Stomach (tissue), 9 donors: ENCODE results near the gene ZNF350. TPM values are rescaled to one million over a fixed set of nuclear protein-coding genes. Genes with fewer than 3 reads are reported as not detected.
"Not testable (repeated sequence)": the region's sequence is repeated elsewhere in the genome, so short reads cannot be mapped to it uniquely, and the experiment has no call there.

Source experiments
- DNase-seq, 2 donors: peaks; one replicate each; pipeline versions ENCODE4 v3.0.0 to v3.0.0-alpha.2; 2013 to 2019
- H3K27ac ChIP-seq, 5 donors: fragments of 200-600 bp in 4 of 5; sonication (generic) in 4 of 5; one replicate each; pipeline ENCODE4 v1.5.1; 2013 to 2019; ENCODE audit warnings: mild to moderate bottlenecking in 1 of 5, moderate library complexity in 1 of 5
- H3K27me3 ChIP-seq, 3 donors: fragments of 200-600 bp; sonication (generic); one replicate each; pipeline ENCODE4 v1.5.1; 2017 to 2019; ENCODE audit warnings: mixed run types in 1 of 3
- H3K36me3 ChIP-seq, 4 donors: fragments of 200-600 bp; sonication (generic); 1 replicate in 3 of 4; 2 replicates in 1 of 4; pipeline ENCODE4 v1.5.1; 2016 to 2019
- H3K4me1 ChIP-seq, 4 donors: fragments of 200-600 bp; sonication (generic); one replicate each; pipeline ENCODE4 v1.5.1; 2016 to 2019
- H3K4me3 ChIP-seq, 4 donors: fragments of 200-600 bp; sonication (generic) in 3 of 4; one replicate each; pipeline ENCODE4 v1.5.1; 2016 to 2019; ENCODE audit warnings: mild to moderate bottlenecking in 1 of 4
- H3K9me3 ChIP-seq, 4 donors: fragments of 200-600 bp; sonication (generic); one replicate each; pipeline ENCODE4 v1.5.1; 2016 to 2019
- CTCF ChIP-seq, 7 experiments: fragments of 450-650 bp in 4 of 7; fragments of 200-600 bp in 3 of 7; sonication (generic) in 3 of 7; IDR thresholded peaks; one replicate each; pipeline ENCODE4 v1.5.1; 2016 to 2019; ENCODE audit warnings: antibody characterized with exemption in 7 of 7, control low read depth in 2 of 7, mild to moderate bottlenecking in 1 of 7
- EP300 ChIP-seq: sonication (generic); formaldehyde crosslinking; IDR thresholded peaks from one replicate; pipeline ENCODE4 v1.6.1; 2017; ENCODE audit warnings: antibody characterized with exemption
- POLR2A ChIP-seq, 4 donors: fragments of 450-650 bp; IDR thresholded peaks; one replicate each; pipeline ENCODE4 v1.6.1; 2016; ENCODE audit warnings: antibody characterized with exemption in 4 of 4, control low read depth in 2 of 4, mild to moderate bottlenecking in 1 of 4, moderate library complexity in 1 of 4
- POLR2AphosphoS5 ChIP-seq, 3 donors: sonication (generic); formaldehyde crosslinking; IDR thresholded peaks; one replicate each; pipeline ENCODE4 v1.6.1; 2016; ENCODE audit warnings: antibody characterized with exemption in 3 of 3
- WGBS, 5 donors: extraction: QIAGEN DNeasy Blood & Tissue Kit in 3 of 5; methylation state at CpG; one replicate each; pipeline versions ENCODE4 v1.1.5 to v1.1.7; 2013 to 2018; 5-methylcytosine and 5-hydroxymethylcytosine counted together
- intact Hi-C: fragments of 100-400 bp; cut with DNase I; formaldehyde crosslinking; loops from one replicate; pipeline ENCODE4 v1.15.1; 2023; ENCODE audit warnings: low total_unique reads
- polyA plus RNA-seq, 3 donors: library from polyadenylated mRNA; stranded (reverse); fragments of 200-250 nt; gene quantifications; one replicate each; pipeline ENCODE4 v1.2.3, GENCODE V29; 2013
- total RNA-seq, 5 donors: library from RNA; depleted of rRNA; stranded (reverse); fragments of >200 nt; gene quantifications; one replicate each; pipeline versions ENCODE4 v1.1.0 to v1.2.3, GENCODE V29; 2014 to 2016
- donor health status: healthy with polysubstance abuse.
- donor health status: Bipolar disorder and iron deficiency.
- donor health status: healthy.

ZNF350 gene
- total and polyA plus RNA-seq, 8 donors, result 0.58 to 149 (median 9.8) TPM

DNA sequence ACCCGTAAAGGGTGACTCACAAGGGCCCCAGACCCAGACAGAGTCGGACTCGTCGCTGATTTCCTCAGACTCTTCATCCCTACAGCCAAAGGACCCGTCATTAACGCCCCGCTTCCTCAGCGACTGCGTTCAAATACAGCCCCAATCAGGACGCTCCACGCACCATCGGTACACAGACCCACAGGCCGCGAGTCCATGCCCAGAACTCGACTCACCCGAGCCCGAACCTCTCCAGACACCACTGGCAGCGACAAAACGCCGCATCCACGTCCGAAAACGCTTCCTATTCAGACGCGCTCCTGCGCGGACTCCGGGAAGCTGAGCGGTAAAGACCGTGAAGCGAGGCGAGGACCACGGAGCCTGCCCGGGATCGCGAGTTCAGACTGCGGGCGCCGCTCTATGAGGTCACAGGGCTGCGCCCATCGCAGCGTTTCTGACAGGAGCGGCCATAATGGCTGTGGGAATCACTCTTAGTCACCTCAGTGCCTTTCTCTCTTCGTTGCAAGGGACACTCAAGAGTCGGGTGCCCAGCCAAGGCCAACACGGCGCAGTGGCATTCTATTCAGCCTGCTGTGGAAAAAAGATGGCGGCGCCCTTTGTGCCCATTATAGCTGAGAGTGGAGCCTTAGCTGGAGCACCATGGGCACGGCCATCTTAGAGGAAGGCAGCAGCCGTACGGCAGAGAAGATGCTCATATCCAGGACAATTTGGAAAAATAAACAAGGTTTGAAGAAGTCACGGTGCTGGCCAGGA is 41.6 kb upstream of the ZNF350 start, which contains the start of gene ZNF614:
Gene ZNF614 (minus strand): TSS at position 353 of the 753 bp plus-strand sequence. CDS start 2,634 bp downstream, outside the sequence.
- intact Hi-C loops, result no loop called here

GRCh38 chr19:52026255-52026990 is 39.8 kb upstream of the ZNF350 start:
- peaks cover 11 to 73% (median 57%) of the 10 kb centered on the region in 4 donors for H3K9me3 ChIP-seq
- H3K27me3 ChIP-seq, H3K27ac ChIP-seq, intact Hi-C loops, DNase-seq: not testable (repeated sequence)
- peaks cover 0 to 22% (median 14%) of the 10 kb centered on the region in 4 donors for H3K4me1 ChIP-seq
- peaks cover 32 to 55% (median 50%) of the 10 kb centered on the region in 4 donors for H3K36me3 ChIP-seq
- 79 to 88% (median 83%) methylated on average over 15 of the region's 15 CpGs for WGBS, 5 donors
- H3K4me3 ChIP-seq, result peak overlapping the region in 1 of 4 donors; percentile 69

More for the DNA sequence above, 41.6 kb upstream of the ZNF350 start, which contains the start of gene ZNF614:
- Histone ChIP-seq H3K4me3 (peak within 1 kb of the TSS; percentile 69 to 78 (median 73)), H3K9me3 (peaks cover 14 to 73% (median 59%) of the 10 kb centered on the region in 4 donors), H3K27ac (peak within 1 kb of the TSS; percentile 85 to 93 (median 91)), H3K4me1 (peaks cover 0 to 22% (median 14%) of the 10 kb centered on the region in 4 donors), H3K27me3 (no peaks in the 10 kb centered on the region), H3K36me3 (peaks cover 23 to 45% (median 35%) of the 10 kb centered on the region in 4 donors)
- DNase-seq, result peak; percentile 87 to 97
- TF ChIP-seq EP300, result no peak
- TF ChIP-seq CTCF (IDR thresholded peaks at IDR 0.05), result no peak
- TF ChIP-seq POLR2A (IDR thresholded peaks at IDR 0.05), result no peak
- TF ChIP-seq POLR2AphosphoS5 (IDR thresholded peaks at IDR 0.05), result peak; percentile 70 to 90 (median 76)
- 1% methylated on average over 39 to 53 of the region's 53 CpGs for WGBS, 5 donors

DNA sequence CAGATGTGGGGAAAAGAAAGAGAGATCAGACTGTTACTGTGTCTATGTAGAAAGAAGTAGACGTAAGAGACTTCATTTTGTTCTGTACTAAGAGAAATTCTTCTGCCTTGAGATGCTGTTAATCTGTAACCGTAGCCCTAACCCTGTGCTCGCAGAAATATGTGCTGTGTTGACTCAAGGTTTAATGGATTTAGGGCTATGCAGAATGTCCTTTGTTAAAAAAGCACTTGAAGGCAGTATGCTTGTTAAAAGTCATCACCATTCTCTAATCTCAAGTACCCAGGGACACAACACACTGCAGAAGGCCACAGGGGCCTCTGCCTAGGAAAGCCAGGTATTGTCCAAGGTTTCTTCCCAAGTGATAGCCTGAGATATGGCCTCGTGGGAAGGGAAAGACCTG is 37.8 kb upstream of the ZNF350 start:
- H3K27me3 ChIP-seq, H3K27ac ChIP-seq, intact Hi-C loops, DNase-seq, H3K4me3 ChIP-seq: not testable (repeated sequence)
- Histone ChIP-seq H3K36me3 (peaks cover 48 to 74% (median 69%) of the 10 kb centered on the region in 4 donors), H3K9me3 (peaks cover 19 to 76% (median 62%) of the 10 kb centered on the region in 4 donors), H3K4me1 (peaks cover 0 to 22% (median 14%) of the 10 kb centered on the region in 4 donors)
- 89 to 96% (median 93%) methylated on average over 4 of the region's 4 CpGs for WGBS, 5 donors

GRCh38 chr19:52022193-52022592 is 35.6 kb upstream of the ZNF350 start:
- WGBS, 5 donors, result 95 to 98% (median 97%) methylated on average over 15 of the region's 15 CpGs
- peaks cover 67 to 97% (median 92%) of the 10 kb centered on the region in 4 donors for H3K36me3 ChIP-seq
- peaks cover 26 to 99% (median 84%) of the 10 kb centered on the region in 4 donors for H3K9me3 ChIP-seq

More at GRCh38 chr19:52022193-52022592, 35.6 kb upstream of the ZNF350 start:
- H3K4me1 ChIP-seq, result peaks cover 0 to 7% (median 5%) of the 10 kb centered on the region in 4 donors
- intact Hi-C loops, result no loop called here
- DNase-seq, result no peak
- no peak for TF ChIP-seq CTCF (IDR thresholded peaks at IDR 0.05)
- no peak for TF ChIP-seq POLR2AphosphoS5 (IDR thresholded peaks at IDR 0.05)
- no peak for TF ChIP-seq POLR2A (IDR thresholded peaks at IDR 0.05)
- TF ChIP-seq EP300, result no peak
- H3K4me3 ChIP-seq, result no peak overlapping the region
- no peaks in the 10 kb centered on the region for H3K27me3 ChIP-seq
- H3K27ac ChIP-seq, result no peak overlapping the region
